Stimulated activated CD4-positive, alpha-beta T cell treated with anti-CD3 and anti-CD28 coated beads, Interleukin-4, amount 100 ng/mL, for 1 hour (primary cell): ENCODE measurements around the gene STXBP5L.
"Not testable (repeated sequence)": the region's sequence is repeated elsewhere in the genome, so short reads cannot be mapped to it uniquely, and the experiment has no call there.

Source experiments
- DNase-seq: peaks from one replicate; pipeline ENCODE4 v3.0.0-alpha.2; 2020

STXBP5L gene

GRCh38 chr3:121436074-121436473 is 528.1 kb downstream of the STXBP5L start:
- DNase-seq = no peak

GRCh38 chr3:121436641-121437040 is 528.6 kb downstream of the STXBP5L start:
- no peak for DNase-seq

GRCh38 chr3:121443456-121443855 is 535.5 kb downstream of the STXBP5L start:
- no peak for DNase-seq

DNA sequence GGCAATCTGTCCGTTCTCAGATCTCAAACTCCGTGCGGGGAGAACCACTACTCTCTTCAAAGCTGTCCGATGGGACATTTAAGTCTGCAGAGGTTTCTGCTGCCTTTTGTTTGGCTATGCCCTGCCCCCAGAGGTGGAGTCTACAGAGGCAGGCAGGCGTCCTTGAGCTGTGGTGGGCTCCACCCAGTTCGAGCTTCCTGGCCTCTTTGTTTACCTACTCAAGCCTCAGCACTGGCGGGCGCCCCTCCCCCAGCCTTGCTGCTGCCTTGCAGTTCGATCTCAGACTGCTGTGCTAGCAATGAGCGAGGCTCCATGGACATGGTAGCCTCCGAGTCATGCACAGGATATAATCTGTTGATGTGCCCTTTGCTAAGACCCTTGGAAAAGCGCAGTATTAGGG is 543.7 kb downstream of the STXBP5L start:
- not testable (repeated sequence) for DNase-seq

- no peak for DNase-seq
These were observed 554.6 kb downstream of the STXBP5L start for GRCh38 chr3:121462565-121462964.

GRCh38 chr3:121463745-121464144 is 555.7 kb downstream of the STXBP5L start:
- DNase-seq = no peak

GRCh38 chr3:121467085-121467484 is 559.1 kb downstream of the STXBP5L start:
- DNase-seq = no peak

- no peak for DNase-seq
These were observed 565.0 kb downstream of the STXBP5L start for GRCh38 chr3:121473001-121473400.
